ENCODE measurements around the gene PON3.

The PON3 gene

GRCh38 chr7:95338832-95339231 is 57.3 kb downstream of the PON3 start:
- DNase-seq: no peak

GRCh38 chr7:95335093-95335492 is 61.1 kb downstream of the PON3 start:
- DNase-seq: no peak

- DNase-seq: no peak
Measured at GRCh38 chr7:95334447-95334846, 61.7 kb downstream of the PON3 start.

- DNase-seq: no peak
Measured at GRCh38 chr7:95330961-95331337, 65.2 kb downstream of the PON3 start.

- peak; percentile 41 to 52 for DNase-seq
Measured at GRCh38 chr7:95330204-95330960, 65.8 kb downstream of the PON3 start.

GRCh38 chr7:95327356-95327755 is 68.8 kb downstream of the PON3 start:
- no peak for DNase-seq

- DNase-seq: no peak
Measured at GRCh38 chr7:95324431-95324830, 71.7 kb downstream of the PON3 start, which contains the start of gene PON1. PON1 (minus strand) TSS chr7:95324532; CDS start chr7:95324475, 57 bp downstream.

- no peak for DNase-seq
Measured at GRCh38 chr7:95323410-95324129, 72.6 kb downstream of the PON3 start.

- no peak for DNase-seq
Measured at GRCh38 chr7:95322854-95323253, 73.3 kb downstream of the PON3 start.

- no peak for DNase-seq
Measured at GRCh38 chr7:95322396-95322795, 73.8 kb downstream of the PON3 start.

- no peak for DNase-seq
Measured at GRCh38 chr7:95321720-95322119, 74.5 kb downstream of the PON3 start.

GRCh38 chr7:95320651-95321050 is 75.5 kb downstream of the PON3 start:
- DNase-seq: no peak

GRCh38 chr7:95319570-95319969 is 76.6 kb downstream of the PON3 start:
- DNase-seq: no peak

GRCh38 chr7:95318501-95319100 is 77.6 kb downstream of the PON3 start:
- no peak for DNase-seq

GRCh38 chr7:95317966-95318365 is 78.2 kb downstream of the PON3 start:
- no peak for DNase-seq

GRCh38 chr7:95317546-95317945 is 78.6 kb downstream of the PON3 start:
- no peak for DNase-seq

GRCh38 chr7:95316588-95316987 is 79.6 kb downstream of the PON3 start:
- no peak for DNase-seq

GRCh38 chr7:95312561-95312960 is 83.6 kb downstream of the PON3 start:
- DNase-seq: no peak

GRCh38 chr7:95311389-95311788 is 84.8 kb downstream of the PON3 start:
- DNase-seq: no peak

GRCh38 chr7:95309951-95310350 is 86.2 kb downstream of the PON3 start:
- no peak for DNase-seq
